Astrocyte (in vitro differentiated cells and primary cell): ENCODE data around the gene ZNF385B.

ENCODE experiments used
- CTCF ChIP-seq: IDR thresholded peaks from 2 replicates; pipeline ENCODE4 v1.5.1; 2011; ENCODE audit warnings: low read depth, mild to moderate bottlenecking, inconsistent platforms, low read length, moderate library complexity; ENCODE audit not compliant: insufficient read depth
- EZH2 ChIP-seq: IDR thresholded peaks from 2 replicates; pipeline ENCODE4 v1.6.1; 2012; ENCODE audit warnings: mild to moderate bottlenecking, low read length, inconsistent platforms; ENCODE audit not compliant: insufficient read depth

DNA sequence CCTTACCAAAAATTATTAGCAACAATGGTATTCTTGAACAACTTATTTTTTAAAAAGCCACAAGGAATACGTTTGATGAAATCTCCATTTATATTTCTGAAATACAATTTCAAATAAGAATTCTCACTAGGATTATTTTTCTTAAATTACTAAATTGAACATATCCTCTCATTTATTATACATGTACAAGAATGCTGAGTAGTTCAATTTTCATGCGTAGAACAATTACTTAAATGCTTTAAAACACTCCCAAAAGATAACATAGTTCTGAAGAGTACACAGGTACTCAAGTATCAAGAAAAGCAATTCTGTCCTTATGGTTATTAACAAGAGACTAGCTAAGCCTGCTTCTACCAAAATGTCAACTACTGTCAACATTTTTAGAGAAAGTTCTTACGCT lies 268.1 kb downstream of the ZNF385B start:
- TF ChIP-seq CTCF (no peak), EZH2 (no peak)
